IPS-20b (cell line): ENCODE measurements around the gene NCKAP1.

Experiments
- H3K27ac ChIP-seq: one replicate; pipeline ENCODE4 v1.5.1; 2013; ENCODE audit warnings: low read length
- H3K27me3 ChIP-seq: 2 replicates; pipeline ENCODE4 v1.6.1; 2013; ENCODE audit warnings: mild to moderate bottlenecking, low read length, inconsistent platforms; ENCODE audit not compliant: insufficient read depth
- H3K36me3 ChIP-seq: 2 replicates; pipeline ENCODE4 v1.6.1; 2013; ENCODE audit warnings: low read depth, mild to moderate bottlenecking, inconsistent platforms, low read length, moderate library complexity; ENCODE audit not compliant: insufficient read depth
- H3K4me1 ChIP-seq: 2 replicates; pipeline ENCODE4 v1.6.1; 2013; ENCODE audit warnings: mild to moderate bottlenecking, control low read depth, inconsistent platforms, low read length, moderate library complexity; ENCODE audit not compliant: insufficient read depth
- H3K4me3 ChIP-seq: 2 replicates; pipeline ENCODE4 v1.5.1; 2013; ENCODE audit warnings: mild to moderate bottlenecking, low read length, inconsistent platforms
- H3K9ac ChIP-seq: 2 replicates; pipeline ENCODE4 v1.6.1; 2013; ENCODE audit warnings: low read depth, mild to moderate bottlenecking, inconsistent platforms, low read length, moderate library complexity
- H3K9me3 ChIP-seq: 2 replicates; pipeline ENCODE4 v1.6.1; 2013; ENCODE audit warnings: mild to moderate bottlenecking, low read depth, low read length, inconsistent platforms; ENCODE audit not compliant: insufficient read depth

Gene NCKAP1

GRCh38 chr2:183035298-183035953 lies 2.8 kb downstream of the NCKAP1 start:
- H3K9ac ChIP-seq, result peak overlapping the region; percentile 78; the same call in 1 of the 2 replicates

GRCh38 chr2:183034806-183035205 lies 3.5 kb downstream of the NCKAP1 start:
- H3K4me1 ChIP-seq, result peaks cover 31% of the 10 kb centered on the region
- H3K36me3 ChIP-seq, result no peaks in the 10 kb centered on the region
- H3K27ac ChIP-seq, result no peak overlapping the region
- peaks cover 10% of the 10 kb centered on the region for H3K27me3 ChIP-seq
- H3K4me3 ChIP-seq, result peak overlapping the region; percentile 81
- H3K9me3 ChIP-seq, result no peaks in the 10 kb centered on the region
- H3K9ac ChIP-seq, result peak overlapping the region; percentile 78; the same call in 1 of the 2 replicates

More at GRCh38 chr2:183035298-183035953, 2.8 kb downstream of the NCKAP1 start:
- Histone ChIP-seq H3K4me3 (peak overlapping the region; percentile 81), H3K36me3 (no peaks in the 10 kb centered on the region), H3K4me1 (peaks cover 31% of the 10 kb centered on the region), H3K27ac (peak overlapping the region; percentile 39), H3K9me3 (no peaks in the 10 kb centered on the region), H3K27me3 (peaks cover 10% of the 10 kb centered on the region)

GRCh38 chr2:183033951-183034350 lies 4.3 kb downstream of the NCKAP1 start:
- Histone ChIP-seq H3K27ac (no peak overlapping the region), H3K36me3 (no peaks in the 10 kb centered on the region), H3K4me1 (peaks cover 30% of the 10 kb centered on the region), H3K9me3 (no peaks in the 10 kb centered on the region), H3K27me3 (peaks cover 3% of the 10 kb centered on the region; the same call in 1 of the 2 replicates), H3K4me3 (peak overlapping the region; percentile 81; the same call in 1 of the 2 replicates), H3K9ac (no peak overlapping the region)

- Histone ChIP-seq H3K36me3 (no peaks in the 10 kb centered on the region), H3K4me1 (peaks cover 29% of the 10 kb centered on the region), H3K27ac (no peak overlapping the region), H3K9ac (no peak overlapping the region), H3K4me3 (no peak overlapping the region), H3K9me3 (no peaks in the 10 kb centered on the region), H3K27me3 (no peaks in the 10 kb centered on the region)
Measured at GRCh38 chr2:183031911-183032794, 6.1 kb downstream of the NCKAP1 start.

- Histone ChIP-seq H3K9me3 (no peaks in the 10 kb centered on the region), H3K27ac (no peak overlapping the region), H3K9ac (no peak overlapping the region), H3K4me3 (no peak overlapping the region), H3K27me3 (no peaks in the 10 kb centered on the region), H3K4me1 (peaks cover 11% of the 10 kb centered on the region), H3K36me3 (no peaks in the 10 kb centered on the region)
Measured at GRCh38 chr2:183029219-183029618, 9.0 kb downstream of the NCKAP1 start.

- Histone ChIP-seq H3K9ac (no peak overlapping the region), H3K27me3 (no peaks in the 10 kb centered on the region), H3K9me3 (no peaks in the 10 kb centered on the region), H3K27ac (no peak overlapping the region), H3K4me1 (peaks cover 10% of the 10 kb centered on the region), H3K4me3 (no peak overlapping the region), H3K36me3 (peaks cover 8% of the 10 kb centered on the region; the same call in 1 of the 2 replicates)
Measured at GRCh38 chr2:183028108-183028507, 10.1 kb downstream of the NCKAP1 start.

DNA sequence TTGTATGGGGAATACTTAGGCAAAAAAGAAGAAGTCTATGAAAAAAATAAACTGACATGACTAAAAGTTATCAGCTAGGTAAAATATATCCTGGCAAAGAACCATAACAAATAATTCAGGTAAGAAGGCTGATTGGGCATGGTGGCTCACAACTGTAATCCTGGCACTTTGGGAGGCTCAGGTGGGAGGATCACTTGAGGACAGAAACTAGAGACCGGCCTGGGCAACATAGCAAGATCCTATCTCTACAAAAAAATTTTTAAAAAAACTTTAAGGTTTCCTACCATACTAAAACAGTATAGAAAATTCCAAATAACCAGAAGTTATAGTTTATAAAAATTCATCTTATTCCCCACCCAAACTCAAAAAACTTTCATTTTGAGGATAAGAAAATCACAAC lies 10.8 kb downstream of the NCKAP1 start:
- H3K27me3 ChIP-seq, result no peaks in the 10 kb centered on the region
- no peak overlapping the region for H3K27ac ChIP-seq
- H3K9me3 ChIP-seq, result no peaks in the 10 kb centered on the region
- H3K36me3 ChIP-seq, result peaks cover 15% of the 10 kb centered on the region
- no peak overlapping the region for H3K9ac ChIP-seq
- peaks cover 10% of the 10 kb centered on the region for H3K4me1 ChIP-seq
- H3K4me3 ChIP-seq, result no peak overlapping the region

- Histone ChIP-seq H3K4me3 (no peak overlapping the region), H3K27me3 (no peaks in the 10 kb centered on the region), H3K4me1 (peaks cover 4% of the 10 kb centered on the region; the same call in 1 of the 2 replicates), H3K27ac (no peak overlapping the region), H3K9me3 (no peaks in the 10 kb centered on the region), H3K36me3 (peaks cover 24% of the 10 kb centered on the region), H3K9ac (no peak overlapping the region)
Measured at GRCh38 chr2:183026424-183026823, 11.8 kb downstream of the NCKAP1 start.

- H3K9me3 ChIP-seq, result no peaks in the 10 kb centered on the region
- H3K27ac ChIP-seq, result no peak overlapping the region
- H3K9ac ChIP-seq, result no peak overlapping the region
- H3K36me3 ChIP-seq, result peaks cover 28% of the 10 kb centered on the region
- no peaks in the 10 kb centered on the region for H3K27me3 ChIP-seq
- H3K4me3 ChIP-seq, result no peak overlapping the region
- peaks cover 4% of the 10 kb centered on the region; the same call in 1 of the 2 replicates for H3K4me1 ChIP-seq
Measured at GRCh38 chr2:183025993-183026392, 12.3 kb downstream of the NCKAP1 start.

DNA sequence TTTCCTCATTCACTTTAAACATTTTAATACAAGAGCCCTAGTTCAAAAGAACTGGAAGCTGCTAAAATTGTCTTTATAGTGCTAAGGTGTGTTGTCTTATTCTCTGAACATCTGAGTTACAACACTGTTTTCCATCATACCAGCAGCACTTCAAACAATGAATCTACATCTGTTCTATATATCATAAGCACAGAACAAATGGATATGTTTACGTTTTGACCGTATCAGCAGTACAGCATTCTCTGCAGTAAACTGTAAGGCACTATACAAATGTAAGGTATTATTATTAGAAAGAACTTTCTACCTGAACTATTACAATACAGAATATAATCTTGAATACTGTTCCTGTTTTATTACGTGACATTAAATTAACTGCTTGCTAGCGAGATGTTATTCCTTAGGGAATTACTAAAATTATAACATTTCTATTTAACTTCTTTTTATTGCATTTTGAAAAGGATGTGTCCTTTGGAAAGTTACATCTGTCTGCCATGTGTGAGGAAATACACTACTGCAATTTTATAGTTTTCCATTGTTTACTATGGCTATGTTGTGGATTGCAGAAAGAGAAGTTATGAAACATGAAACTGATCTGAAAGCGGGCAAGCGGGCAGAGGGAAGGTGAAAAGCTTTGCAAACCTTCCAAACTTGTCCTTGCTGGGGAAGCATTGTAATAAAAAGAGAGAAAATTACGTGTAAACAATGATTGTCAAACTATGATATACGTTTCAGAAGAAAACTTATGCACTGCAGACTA lies 13.7 kb downstream of the NCKAP1 start:
- Histone ChIP-seq H3K4me1 (peaks cover 4% of the 10 kb centered on the region; the same call in 1 of the 2 replicates), H3K27me3 (no peaks in the 10 kb centered on the region), H3K4me3 (no peak overlapping the region), H3K9ac (no peak overlapping the region), H3K27ac (no peak overlapping the region), H3K9me3 (no peaks in the 10 kb centered on the region), H3K36me3 (peaks cover 40% of the 10 kb centered on the region)

DNA sequence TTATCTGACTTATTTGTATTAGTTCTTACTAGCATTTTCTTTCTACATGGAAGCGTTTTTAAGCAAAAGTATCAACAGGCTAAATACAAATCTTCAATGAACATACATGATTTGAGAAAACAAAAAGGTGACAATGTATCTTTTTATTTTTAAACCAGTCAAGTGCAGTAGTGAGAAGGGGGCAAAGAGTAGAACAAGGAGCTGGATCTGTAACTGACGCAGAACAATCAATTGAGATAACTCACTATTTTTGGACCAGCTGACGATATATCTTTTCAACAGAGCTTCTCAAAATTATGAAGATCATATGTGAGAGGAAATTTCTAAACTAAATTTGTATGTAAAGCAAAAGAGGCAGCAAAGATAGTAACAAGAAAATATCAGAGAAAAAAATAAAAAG lies 15.5 kb downstream of the NCKAP1 start:
- peaks cover 4% of the 10 kb centered on the region; the same call in 1 of the 2 replicates for H3K4me1 ChIP-seq
- H3K27ac ChIP-seq, result no peak overlapping the region
- no peak overlapping the region for H3K4me3 ChIP-seq
- H3K36me3 ChIP-seq, result peaks cover 44% of the 10 kb centered on the region
- no peak overlapping the region for H3K9ac ChIP-seq
- H3K9me3 ChIP-seq, result no peaks in the 10 kb centered on the region
- H3K27me3 ChIP-seq, result no peaks in the 10 kb centered on the region
